ENCODE data around the gene PRKN.

GRCh38 chr6:162249907-162250642 is 477.5 kb downstream of the PRKN start:
- TF ChIP-seq EZH2 (IDR thresholded peaks at IDR 0.05; ENCODE audit: borderline replicate concordance, low read depth, low read length, severe bottlenecking) (no peak), FOS (IDR thresholded peaks at IDR 0.05; ENCODE audit: borderline replicate concordance, insufficient read depth, low read length) (no peak), POLR2A (IDR thresholded peaks at IDR 0.05; ENCODE audit: low read depth, low read length) (no peak), MAX (IDR thresholded peaks at IDR 0.05; ENCODE audit: insufficient read depth, insufficient read length) (no peak), CTCF (IDR thresholded peaks at IDR 0.05; ENCODE audit: extremely low read depth in 1 of 2, insufficient read depth in 1 of 2, low read depth in 1 of 2, low read length in 2 of 2) (no peak), JUN (IDR thresholded peaks at IDR 0.05; ENCODE audit: borderline replicate concordance, insufficient read depth, insufficient read length, low read depth) (no peak)

All from endothelial cell of umbilical vein (primary cell).